GM18519 (cell line): ENCODE data around the gene KRT39.
"Not testable (repeated sequence)": the region's sequence is repeated elsewhere in the genome, so short reads cannot be mapped to it uniquely, and the experiment has no call there.

Source experiments
- ATAC-seq: cut with Tn5 transposase; IDR thresholded peaks from one replicate; pipeline ENCODE4 v1.9.1; 2021; ENCODE audit warnings: mild to moderate bottlenecking, moderate library complexity; ENCODE audit not compliant: unreplicated experiment, low FRiP score

Gene KRT39

DNA sequence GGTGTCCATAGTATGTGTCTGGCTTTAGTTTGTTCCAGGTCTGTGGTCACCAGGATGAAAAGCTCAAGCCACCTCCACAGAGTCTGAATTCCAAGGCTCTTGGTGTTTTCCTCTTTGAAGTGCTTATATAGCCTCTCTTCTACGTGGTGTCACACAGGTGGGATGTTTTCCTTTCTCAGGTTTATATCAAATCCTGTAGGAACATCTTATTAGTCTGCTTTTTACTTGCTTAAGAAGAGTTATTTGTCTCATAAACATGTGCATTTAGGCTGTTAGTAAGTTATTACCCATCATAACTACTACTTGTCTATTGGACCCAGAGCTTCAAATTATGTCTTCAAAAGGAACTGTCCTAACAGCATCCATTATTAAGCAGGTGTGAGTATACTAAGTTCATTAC, at the start of gene KRT39:
TSS of gene KRT39 (minus strand) at position 101 of the 400 bp plus-strand sequence. CDS start at position 9, 92 bp downstream.
- ATAC-seq, result no peak

DNA sequence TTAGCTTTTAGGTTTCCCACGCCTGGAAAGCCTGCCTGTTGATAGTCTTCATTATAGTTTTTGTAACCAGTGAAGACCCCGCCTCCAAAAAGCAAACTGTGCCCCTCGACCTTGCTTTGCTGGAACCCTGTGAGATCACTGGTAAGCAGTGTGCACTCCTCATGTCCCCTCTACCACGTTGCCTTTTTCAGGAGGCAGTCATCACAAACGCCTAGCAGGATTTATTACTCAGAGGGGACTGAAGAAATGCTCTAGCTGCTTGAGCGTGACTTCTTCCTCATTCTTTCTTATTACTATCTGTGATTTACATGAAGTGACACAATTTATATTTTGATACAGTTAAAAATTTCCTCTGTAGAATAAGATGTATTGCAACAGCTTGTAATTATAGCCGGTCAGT, 48.7 kb upstream of the KRT39 start:
- ATAC-seq, result no peak

DNA sequence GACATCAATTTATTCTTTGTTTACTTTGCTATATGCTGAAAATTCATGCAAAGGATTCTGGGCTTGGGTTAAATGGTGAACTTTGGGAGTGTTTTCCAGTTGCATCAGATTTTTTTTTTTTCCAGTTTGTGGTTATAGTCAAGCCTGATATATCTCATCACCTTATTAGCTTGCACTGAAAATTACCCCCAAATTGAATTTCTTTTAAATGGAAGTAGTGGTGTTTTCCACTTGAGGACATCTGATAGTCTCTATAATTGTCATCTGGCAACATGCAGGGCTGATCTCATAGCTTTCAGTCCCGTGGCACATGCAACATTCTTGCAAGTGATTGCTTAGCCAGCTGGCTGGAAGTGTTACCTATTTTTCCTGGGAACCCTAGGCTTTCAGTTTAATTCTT, 46.9 kb upstream of the KRT39 start:
- ATAC-seq, result no peak

DNA sequence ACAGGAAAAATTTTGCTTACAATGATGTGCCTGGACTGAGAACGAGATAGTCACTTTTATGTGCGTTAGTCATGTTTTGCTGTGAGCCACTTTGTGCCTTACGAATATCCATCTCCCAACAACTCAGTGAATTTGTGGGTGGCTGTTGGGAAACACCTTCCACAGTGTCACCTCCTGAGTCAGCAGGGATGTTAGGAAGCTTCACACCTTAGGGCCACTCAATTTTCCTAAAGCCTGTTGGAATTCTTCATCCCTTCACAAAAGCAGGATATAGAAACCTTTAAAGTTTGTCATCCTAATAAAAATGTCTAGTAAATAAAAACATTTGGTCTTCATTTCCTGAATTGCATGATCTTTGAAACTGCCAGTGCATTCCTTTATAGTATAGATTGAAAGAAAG, 46.4 kb upstream of the KRT39 start:
- ATAC-seq, result no peak

DNA sequence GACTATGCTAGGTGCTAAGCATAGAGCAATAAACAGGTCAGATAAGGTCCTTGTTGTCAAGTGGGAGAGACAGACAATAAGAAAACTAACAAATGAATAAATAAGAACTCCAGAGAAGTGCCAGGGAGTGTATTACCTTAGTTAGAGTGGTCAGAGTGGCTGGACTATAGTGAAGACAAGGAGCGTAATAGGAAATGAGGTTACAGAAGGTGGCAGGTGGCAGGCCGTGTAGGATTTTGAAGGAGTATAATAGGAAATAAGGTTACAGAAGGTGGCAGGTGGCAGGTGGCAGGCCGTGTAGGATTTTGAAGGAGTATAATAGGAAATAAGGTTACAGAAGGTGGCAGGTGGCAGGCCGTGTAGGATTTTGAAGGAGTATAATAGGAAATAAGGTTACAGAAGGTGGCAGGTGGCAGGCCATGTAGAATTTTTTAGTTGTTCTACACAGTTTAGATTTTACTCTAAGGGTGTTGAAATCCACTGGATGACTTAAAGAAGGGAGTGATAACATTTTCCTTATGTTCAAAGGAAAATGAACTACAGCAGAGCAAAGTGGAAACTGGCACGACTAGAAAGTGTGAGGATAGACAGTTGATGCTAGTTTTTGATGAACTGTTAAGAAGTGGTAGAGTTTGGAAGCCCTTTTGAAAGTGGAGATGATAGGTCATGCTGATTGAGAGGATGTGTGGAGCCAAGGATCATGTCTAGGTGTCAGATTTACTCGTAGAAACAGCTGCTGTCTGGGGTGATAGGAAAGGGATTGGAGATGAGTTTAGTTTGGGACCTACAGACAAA, 45.8 kb upstream of the KRT39 start:
- no peak for ATAC-seq

DNA sequence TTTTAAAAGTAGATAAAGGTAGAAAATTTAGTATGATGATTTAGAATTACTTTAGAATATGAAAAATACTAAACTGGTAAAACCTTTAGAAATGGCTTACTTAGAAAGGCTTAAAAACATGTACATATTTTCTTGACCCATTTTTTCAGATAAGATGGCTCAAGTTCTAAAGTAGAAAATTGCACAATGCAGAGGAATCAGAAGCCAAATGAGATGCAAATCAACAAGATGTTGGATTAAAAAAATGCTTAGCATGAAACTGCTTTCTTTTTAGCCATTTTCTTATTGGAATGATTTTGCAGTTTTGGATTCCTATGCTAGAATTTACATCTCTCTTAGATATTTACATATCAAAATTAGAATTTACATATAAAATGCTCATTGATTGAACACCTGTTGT, 43.7 kb upstream of the KRT39 start:
- ATAC-seq, result no peak

DNA sequence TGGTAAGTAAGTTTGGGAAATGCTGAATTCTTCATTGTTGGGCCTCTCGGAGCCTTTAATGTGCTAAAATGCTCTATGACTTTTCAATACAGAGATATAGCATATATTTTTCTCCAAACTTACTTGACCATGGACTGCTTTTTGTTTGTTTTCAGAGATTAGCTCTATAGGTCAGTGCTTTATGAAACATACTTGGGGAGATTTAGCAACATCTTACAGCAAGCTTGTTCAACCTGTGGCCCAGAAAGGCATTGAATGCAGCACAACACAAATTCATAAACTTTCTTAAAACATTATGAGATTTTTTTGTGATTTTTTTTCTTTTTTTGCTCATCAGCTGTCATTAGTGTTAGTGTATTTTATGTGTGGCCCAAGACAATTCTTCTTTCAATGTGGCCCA, 43.2 kb upstream of the KRT39 start:
- ATAC-seq, result no peak

DNA sequence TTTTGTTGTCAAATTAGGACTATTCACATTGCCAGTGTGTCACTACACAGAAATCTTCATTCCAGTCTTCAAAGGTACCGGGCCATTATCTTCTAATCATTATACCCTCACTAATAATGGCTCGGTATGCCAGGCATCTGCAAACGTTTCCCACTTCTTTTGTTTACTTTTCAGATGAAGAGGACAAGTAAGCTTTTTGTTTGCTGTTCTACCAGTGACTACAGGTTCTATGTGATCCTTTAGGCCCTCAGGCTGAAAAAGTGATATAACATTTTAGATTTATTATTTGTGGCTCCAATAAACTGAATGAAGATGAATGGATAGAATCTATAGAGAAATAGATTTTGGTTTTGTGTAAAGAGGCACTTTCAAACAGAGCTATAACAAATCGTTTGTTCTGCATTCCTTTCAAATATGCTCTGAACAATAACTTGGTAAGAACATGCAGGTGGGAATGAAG, 42.6 kb upstream of the KRT39 start:
- ATAC-seq, result no peak

DNA sequence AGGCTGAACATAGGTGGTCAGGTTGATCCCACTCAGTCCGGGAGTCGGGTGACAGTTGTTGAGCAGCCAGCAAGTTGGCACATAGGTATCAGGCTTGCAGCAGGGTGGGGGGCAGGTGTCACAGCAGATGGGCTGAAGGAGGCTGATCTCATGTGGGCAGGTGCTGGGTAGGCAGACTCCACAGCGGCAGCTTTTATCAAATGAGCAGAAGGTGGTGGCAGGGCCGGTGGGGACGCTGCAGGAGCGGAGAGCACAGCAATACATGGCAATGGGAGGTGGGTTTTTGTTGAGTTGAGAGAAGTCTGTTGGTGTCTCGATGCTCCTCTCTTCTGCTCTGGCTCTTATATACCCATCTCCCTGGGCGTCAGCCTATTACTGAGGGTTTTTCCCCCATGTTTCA, 42.1 kb upstream of the KRT39 start, which contains the start of gene KRTAP3-1:
TSS of gene KRTAP3-1 (minus strand) at position 318 of the 400 bp plus-strand sequence. CDS start at position 264, 54 bp downstream.
- ATAC-seq, result no peak

DNA sequence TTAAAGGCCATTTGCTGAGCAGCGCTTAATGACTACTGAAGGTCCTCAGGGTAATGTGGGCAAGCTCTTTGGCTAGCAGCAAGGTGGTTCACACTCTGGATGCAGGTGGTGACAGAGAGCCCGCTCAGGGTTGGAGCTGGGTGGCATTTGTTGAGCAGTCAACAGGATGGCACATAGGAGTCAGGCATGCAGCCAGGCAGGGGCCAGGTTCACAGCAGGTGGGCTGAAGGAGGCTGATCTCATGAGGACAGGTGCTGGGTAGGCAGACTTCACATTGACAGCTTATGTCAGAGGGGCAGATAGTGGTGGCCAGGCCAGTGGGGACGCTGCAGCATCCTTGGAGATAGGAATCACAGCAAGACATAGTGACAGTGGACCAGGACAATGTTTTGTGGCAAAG, 37.6 kb upstream of the KRT39 start:
- no peak for ATAC-seq

DNA sequence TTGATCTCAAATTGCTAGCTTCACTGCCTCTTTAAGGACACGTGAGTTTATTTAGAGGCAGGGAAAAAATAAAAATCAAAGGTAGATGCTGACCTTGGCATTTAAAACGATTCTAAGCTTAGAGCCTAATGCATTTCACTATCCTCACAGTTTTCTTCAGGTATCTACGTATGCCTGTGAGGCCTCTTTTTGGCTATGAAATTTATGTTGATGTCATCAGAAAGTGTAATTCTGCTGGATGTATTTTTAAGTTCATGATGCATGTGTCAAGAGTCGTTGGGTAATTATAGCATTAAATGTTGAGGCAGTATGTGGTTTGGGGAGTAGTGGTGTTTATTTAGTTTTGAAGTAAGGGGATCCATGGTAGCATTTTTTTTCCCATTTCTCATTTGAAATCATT, 37.2 kb upstream of the KRT39 start:
- no peak for ATAC-seq

DNA sequence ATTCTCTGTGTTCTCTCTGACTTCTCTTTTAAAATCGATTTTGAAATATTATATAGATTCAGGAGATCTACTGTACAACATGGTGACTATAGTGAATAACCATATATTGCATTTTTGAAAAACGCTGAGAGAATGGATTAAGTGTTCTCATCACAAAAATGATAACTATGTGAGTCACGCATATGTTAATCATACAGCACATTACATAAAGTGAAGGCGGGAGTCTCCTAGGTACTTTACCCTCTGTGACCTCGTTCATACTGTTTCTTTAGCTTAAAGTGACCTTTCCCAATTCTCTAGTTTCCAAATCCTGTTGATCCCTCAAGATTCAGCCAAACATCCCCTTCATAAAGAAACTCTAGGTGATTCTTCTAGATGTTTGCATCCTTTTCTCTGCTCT, 36.1 kb upstream of the KRT39 start:
- ATAC-seq, result no peak

DNA sequence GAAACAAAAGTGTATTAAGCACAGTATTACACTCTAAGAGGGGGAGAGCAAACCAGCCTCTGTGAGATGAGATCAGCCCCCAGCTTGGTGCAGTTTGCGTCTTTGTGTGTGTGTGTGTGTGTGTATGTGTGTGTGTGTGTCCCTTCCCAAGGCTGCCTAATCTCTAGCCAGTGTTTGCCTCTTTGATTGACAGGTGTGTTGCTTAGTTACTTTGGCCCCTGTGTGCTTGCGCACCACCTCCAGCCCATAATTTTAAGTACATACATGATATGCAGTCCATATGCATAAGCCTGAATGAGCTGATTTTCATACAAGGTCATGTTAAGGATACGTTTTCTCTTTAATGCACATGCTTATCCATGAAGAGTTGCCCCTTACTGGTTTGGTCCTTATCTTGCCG, 35.0 kb upstream of the KRT39 start:
- no peak for ATAC-seq

DNA sequence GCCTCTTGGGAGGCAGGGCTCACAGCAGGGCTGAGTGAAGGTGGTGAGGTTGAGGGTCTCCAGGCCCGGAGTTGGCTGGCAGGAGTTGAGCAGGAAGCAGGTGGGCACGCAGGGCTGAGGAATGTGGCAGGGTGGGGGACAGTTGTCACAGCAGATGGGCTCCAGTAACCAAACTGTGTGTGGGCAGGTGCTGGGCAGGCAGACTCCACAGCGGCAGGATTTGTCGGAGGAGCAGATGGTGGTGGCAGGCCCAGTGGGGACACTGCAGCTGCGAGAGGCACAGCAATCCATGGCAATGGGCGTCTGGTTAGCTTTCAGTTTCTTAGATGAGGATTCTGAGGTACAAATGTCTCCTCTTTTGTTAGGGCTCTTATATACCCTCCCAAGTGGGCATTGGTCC, 32.8 kb upstream of the KRT39 start, which contains the start of gene KRTAP3-2:
TSS of gene KRTAP3-2 (minus strand) at position 344 of the 400 bp plus-strand sequence. CDS start at position 291, 53 bp downstream.
- ATAC-seq, result not testable (repeated sequence)

DNA sequence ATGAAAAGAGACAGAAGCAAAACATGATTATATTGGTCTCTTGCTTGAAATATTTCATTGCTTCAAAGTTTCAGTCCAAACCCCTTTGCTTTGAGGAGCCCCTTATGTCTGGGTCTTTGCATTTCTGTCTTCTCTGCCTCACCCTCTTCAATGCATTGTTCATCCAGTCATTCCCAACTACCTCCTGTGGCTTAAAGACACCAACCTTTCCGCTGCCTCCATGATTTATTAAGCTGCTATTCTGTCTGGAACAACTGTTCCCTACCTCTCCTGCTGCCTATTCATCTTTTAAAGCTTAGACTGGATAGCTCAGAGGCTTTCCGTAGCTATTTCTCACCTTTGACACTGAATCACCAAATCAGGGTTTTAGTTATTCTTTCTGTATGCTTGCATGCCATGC, 30.6 kb upstream of the KRT39 start:
- no peak for ATAC-seq

DNA sequence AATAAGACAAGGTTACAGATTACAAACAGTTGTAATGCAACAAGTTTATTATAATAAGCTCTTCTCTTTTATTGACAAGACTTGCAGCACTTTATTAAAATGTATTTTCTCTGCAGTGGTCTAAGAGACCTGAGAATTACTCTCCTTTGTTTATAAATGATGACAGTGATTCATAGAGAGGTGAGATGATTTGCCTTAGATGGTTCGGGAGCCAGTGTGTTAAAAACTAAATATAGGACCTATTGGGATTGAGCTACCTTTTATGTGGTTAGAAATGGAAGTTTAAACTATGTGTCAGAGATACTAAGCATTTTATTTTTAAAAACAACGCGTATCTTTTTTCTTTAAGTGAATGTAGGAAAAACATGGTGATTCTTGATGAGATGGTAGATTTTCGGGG, 30.1 kb upstream of the KRT39 start:
- ATAC-seq, result no peak

DNA sequence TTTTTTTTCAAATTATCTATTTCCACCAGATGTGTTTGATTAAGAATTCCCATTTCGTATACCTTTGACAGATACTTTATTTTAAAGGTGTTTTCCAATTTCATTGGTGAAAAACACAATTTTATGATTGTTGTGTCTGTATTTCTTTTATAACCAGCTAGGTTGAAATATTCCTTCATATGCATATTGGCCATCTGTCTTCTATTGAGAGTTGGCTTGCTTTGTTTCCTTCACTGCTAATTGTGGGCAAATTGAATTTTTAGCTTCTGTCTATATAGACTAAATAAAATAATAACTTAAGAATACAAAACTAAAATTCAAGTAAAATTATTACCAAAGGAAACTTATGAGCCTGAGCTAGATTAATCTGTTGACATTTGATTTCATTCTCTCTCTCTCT, 28.4 kb upstream of the KRT39 start:
- ATAC-seq, result no peak

DNA sequence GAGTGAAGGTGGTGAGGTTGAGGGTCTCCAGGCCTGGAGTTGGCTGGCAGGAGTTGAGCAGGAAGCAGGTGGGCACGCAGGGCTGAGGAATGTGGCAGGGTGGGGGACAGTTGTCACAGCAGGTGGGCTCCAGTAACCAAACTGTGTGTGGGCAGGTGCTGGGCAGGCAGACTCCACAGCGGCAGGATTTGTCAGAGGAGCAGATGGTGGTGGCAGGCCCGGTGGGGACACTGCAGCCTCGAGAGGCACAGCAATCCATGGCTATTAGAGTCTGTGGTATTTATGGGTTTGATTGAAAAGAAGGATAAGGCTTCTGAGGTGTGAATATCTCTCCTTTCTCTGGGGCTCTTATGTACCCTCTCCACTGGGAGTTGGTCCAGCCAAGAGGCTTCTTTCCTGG, 27.1 kb upstream of the KRT39 start, which contains the start of gene KRTAP3-3:
TSS of gene KRTAP3-3 (minus strand) at position 326 of the 400 bp plus-strand sequence. CDS start at position 259, 67 bp downstream.
- no peak for ATAC-seq

DNA sequence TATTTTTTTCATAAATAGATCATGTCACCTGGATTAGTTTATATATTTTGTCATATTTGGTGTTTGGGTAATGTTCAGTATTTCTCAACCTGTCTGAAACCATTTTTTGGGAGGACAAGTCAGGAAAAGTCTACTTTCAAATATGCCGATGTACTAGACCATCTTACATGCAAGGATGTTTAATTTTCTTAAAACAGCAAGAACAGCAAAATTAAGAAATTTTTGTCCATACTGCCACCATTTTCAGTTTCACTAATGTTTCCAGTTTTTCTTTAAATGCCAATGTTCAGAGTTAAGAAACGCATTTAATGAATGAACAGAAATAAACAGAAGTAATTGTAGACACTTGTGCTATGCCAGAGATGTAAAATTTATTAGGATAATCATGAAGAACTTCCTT, 26.3 kb upstream of the KRT39 start:
- no peak for ATAC-seq

DNA sequence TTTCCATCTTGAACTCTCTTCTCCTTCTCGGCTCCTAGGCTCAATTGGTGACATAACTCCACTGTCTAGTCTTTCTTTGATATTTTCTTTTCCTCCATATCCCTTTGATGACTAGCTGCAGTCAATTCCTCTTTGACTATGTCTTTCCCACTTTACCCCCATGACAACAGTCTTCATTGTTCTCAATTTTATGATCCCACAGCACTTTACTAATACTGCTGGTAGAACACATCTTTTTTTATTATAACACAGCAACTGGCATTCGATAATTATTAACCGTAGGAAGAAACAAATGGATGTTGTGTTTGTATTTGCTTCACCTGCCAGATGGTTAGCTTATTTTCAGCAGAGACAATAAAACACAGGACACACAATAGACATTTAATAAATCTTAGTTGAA, 25.9 kb upstream of the KRT39 start:
- no peak for ATAC-seq

DNA sequence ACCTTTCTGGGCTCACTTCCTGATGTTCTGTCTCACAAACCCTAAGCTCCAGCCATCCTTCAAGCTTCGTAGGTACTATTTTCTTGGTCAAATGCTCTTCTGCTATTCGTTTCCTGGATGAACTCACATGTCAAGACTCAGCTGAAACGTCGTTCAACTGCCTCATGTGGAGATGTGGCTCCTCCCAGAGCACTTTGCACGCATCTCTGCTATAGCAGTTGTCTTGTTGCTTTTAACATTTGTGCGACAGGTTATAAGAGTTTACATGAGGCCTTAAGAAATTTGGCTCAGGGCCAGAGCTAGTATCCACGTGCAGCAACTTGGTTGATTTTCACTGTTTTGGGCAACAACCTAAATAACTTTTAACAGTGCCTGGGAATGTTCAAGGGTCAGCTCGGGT, 20.2 kb upstream of the KRT39 start:
- ATAC-seq, result no peak

DNA sequence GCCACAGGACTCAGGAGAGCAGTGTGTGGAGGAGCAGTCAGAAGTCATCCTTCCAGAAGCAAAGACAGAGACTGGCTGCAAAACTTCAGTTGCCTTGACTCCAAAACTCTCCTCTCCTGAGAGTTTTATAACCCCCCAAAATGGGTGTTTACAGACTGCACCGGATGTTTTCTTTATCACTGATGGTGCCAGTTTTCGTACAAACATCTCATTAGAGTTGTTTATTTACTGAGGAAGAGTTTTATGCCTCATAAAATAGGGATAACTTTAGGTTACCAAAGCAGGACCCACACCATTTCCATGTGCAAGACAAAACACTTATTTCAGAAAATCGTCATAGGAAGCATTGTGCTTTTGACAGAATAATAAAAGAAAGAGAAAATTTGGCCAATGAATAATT, 17.5 kb upstream of the KRT39 start, which contains the start of gene KRT40:
TSS of gene KRT40 (minus strand) at position 101 of the 400 bp plus-strand sequence. CDS start at position 48, 53 bp downstream.
- ATAC-seq, result no peak
